ENCODE results near the gene STX8.

Gene STX8

DNA sequence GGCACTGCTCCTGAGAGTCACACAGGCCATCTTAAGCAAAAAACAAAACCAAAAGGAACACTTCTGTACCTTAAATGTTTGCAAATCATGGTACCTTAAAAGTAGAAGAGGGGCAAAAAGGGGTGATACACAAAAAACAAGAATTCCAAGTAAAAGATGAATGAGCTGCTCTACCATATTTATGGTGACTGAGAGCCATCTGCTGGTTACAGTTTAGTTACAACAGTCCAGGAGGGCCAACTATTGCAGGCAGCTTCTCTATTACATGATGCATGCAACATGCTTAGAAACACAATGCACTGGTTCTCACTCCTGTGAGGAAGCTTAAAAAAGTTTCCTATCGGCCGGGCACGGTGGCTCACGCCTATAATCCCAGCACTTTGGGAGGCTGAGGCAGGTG lies 53.5 kb downstream of the STX8 start:
- peak; percentile 84 for DNase-seq (ENCODE audit: low read depth)
- TF ChIP-seq, protein P1, sequence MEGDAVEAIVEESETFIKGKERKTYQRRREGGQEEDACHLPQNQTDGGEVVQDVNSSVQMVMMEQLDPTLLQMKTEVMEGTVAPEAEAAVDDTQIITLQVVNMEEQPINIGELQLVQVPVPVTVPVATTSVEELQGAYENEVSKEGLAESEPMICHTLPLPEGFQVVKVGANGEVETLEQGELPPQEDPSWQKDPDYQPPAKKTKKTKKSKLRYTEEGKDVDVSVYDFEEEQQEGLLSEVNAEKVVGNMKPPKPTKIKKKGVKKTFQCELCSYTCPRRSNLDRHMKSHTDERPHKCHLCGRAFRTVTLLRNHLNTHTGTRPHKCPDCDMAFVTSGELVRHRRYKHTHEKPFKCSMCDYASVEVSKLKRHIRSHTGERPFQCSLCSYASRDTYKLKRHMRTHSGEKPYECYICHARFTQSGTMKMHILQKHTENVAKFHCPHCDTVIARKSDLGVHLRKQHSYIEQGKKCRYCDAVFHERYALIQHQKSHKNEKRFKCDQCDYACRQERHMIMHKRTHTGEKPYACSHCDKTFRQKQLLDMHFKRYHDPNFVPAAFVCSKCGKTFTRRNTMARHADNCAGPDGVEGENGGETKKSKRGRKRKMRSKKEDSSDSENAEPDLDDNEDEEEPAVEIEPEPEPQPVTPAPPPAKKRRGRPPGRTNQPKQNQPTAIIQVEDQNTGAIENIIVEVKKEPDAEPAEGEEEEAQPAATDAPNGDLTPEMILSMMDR (conservative IDR thresholded peaks at IDR 0.05; ENCODE audit: low read depth, low read length) = peak; percentile 71
- H3K4me3 ChIP-seq (ENCODE audit: low read depth, low read length) = no peak overlapping the region

DNA sequence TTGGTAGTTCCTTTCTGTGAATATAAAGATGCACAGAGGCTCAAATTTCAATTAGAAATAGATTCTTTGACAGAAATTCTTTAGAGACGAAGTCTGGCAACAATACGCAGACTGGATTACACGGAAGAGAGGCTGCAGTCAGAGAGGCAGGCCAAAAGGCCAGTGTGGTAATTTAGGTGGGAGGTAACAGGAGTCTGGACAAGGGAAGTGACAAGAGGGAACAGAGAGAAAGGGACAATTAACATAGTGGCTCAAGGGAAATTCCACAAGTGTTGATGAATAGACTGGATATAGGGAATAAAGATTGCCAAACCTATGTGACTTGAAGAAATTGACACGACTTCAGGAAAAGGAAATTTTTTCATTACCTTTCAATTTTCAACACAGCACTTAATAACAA lies 54.6 kb downstream of the STX8 start:
- no peak overlapping the region for H3K4me3 ChIP-seq (ENCODE audit: low read depth, low read length)
- DNase-seq (ENCODE audit: low read depth) = no peak
- TF ChIP-seq, protein P1 (conservative IDR thresholded peaks at IDR 0.05; ENCODE audit: low read depth, low read length) = no peak

GRCh38 chr17:9520649-9521048 lies 55.0 kb downstream of the STX8 start:
- H3K4me3 ChIP-seq (ENCODE audit: low read depth, low read length) = no peak overlapping the region
- TF ChIP-seq, protein P1 (conservative IDR thresholded peaks at IDR 0.05; ENCODE audit: low read depth, low read length) = no peak

DNA sequence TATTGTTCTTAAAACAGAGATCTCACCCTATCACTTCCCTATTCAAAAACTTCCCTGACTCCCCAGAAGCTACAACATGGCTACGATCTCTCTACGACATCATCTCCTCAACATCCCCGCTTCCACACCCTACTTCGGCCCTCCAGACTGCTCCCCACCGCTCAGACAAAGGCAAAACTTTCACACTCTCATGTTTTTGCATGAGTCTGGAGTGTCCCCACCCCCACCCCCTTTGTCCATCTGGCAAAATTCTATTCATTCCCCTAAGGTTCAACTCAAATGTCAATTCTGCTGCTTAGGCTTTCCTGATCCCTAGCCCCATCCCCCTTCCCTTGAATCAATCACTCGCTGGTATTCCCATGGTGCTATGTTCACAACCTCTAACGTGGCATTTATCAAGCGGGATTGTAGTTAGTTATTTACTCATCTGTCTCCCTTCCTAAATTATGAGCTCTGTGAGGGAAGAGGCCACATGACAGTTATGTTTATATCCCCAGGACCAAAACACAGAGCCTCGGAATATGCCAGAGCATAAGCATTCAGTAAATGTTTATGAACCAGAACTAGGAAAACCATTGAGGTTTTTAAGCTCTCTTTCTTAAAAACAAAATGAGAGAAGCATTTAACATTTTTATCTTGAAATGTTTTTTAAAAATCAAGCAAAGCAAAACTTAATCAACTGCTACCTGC lies 55.9 kb downstream of the STX8 start:
- TF ChIP-seq, protein P1 (conservative IDR thresholded peaks at IDR 0.05; ENCODE audit: low read depth, low read length) = no peak
- no peak overlapping the region for H3K4me3 ChIP-seq (ENCODE audit: low read depth, low read length)
- no peak for DNase-seq (ENCODE audit: low read depth)

More at GRCh38 chr17:9520649-9521048, 55.0 kb downstream of the STX8 start:
- DNase-seq (ENCODE audit: low read depth) = no peak

GRCh38 chr17:9517396-9517795 lies 58.2 kb downstream of the STX8 start:
- no peak overlapping the region for H3K4me3 ChIP-seq (ENCODE audit: low read depth, low read length)
- no peak for DNase-seq (ENCODE audit: low read depth)
- TF ChIP-seq, protein P1 (conservative IDR thresholded peaks at IDR 0.05; ENCODE audit: low read depth, low read length) = no peak

GRCh38 chr17:9513266-9513665 lies 62.4 kb downstream of the STX8 start:
- TF ChIP-seq, protein P1 (conservative IDR thresholded peaks at IDR 0.05; ENCODE audit: low read depth, low read length) = no peak
- no peak for DNase-seq (ENCODE audit: low read depth)
- no peak overlapping the region for H3K4me3 ChIP-seq (ENCODE audit: low read depth, low read length)

All from choroid plexus epithelial cell (primary cell).